Measurements from ENCODE around the gene ZC3H10. TPM values are rescaled to one million over a fixed set of nuclear protein-coding genes. Genes with fewer than 3 reads are reported as not detected.

ZC3H10 gene
- total and polyA plus RNA-seq, 2 of the 13 experiments (the other 11 are each of a cell fraction or from before 2014, with no cell fraction given) = 0.70 to 2.3 TPM

DNA sequence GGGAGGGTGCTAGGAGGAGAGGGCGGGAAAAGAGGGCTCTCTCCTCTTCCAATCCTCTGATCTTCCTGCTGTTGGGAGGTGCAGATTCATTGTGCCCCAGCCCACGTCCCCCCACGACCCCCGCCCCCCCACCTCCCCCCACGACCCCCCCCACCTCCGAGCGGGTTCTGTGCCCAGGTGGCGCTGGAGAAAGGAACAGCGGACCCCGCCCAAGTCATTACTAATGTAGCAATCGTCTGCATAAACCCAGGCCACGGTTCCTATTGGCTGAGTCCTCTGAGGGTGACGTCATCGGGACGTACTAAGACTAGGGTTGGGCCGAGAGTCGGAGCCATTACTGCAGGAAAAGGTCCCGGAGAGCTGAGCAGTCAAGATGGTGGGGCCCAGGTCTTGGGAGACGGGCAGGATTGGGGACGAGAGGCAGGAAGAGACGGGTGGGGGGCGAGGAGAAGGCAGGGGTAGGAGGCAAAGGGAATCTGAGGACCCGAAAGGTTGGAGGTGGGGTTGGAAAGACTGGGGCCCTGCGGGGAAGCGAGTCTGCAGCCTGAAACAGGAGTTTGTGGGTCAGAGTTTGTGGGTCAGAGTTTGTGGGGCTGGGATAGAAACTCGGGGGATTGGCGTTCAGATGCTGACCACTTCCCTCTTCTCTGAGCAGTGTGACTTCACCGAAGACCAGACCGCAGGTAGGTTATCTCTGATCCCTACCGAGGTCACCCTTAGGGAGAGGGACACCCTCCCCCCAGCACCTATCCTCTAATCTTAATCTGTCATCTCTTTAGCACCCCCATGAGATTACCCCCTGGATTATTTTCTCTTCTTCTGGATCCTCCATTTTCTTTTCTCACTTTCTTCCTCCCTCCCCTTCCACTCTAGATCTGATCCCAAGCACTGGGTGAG is 40.2 kb downstream of the ZC3H10 start, which contains the start of gene MYL6 (continued):
- TF ChIP-seq, protein P1, sequence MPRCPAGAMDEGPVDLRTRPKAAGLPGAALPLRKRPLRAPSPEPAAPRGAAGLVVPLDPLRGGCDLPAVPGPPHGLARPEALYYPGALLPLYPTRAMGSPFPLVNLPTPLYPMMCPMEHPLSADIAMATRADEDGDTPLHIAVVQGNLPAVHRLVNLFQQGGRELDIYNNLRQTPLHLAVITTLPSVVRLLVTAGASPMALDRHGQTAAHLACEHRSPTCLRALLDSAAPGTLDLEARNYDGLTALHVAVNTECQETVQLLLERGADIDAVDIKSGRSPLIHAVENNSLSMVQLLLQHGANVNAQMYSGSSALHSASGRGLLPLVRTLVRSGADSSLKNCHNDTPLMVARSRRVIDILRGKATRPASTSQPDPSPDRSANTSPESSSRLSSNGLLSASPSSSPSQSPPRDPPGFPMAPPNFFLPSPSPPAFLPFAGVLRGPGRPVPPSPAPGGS (CRISPR knock-in tag; IDR thresholded peaks at IDR 0.05) = peak; percentile 73; the same call in 1 of the 2 replicates
- TF ChIP-seq ZNF776 (CRISPR knock-in tag; IDR thresholded peaks at IDR 0.05) (0 out of 2 replicates have a peak, but pooled peaks have one; percentile 70), TCF7L2 (IDR thresholded peaks at IDR 0.05; ENCODE audit: low read depth, low read length) (no peak), NFYC (CRISPR knock-in tag; IDR thresholded peaks at IDR 0.05) (peak; percentile 74), ATF7 (IDR thresholded peaks at IDR 0.05) (peak; percentile 100), ATF7 (CRISPR knock-in tag; IDR thresholded peaks at IDR 0.05) (peak; percentile 99), RFX5 (IDR thresholded peaks at IDR 0.05; ENCODE audit: low read depth, low read length) (peak; percentile 76), RBM22 (optimal IDR thresholded peaks at IDR 0.05; ENCODE audit: low read length) (peak; percentile 77), EED (CRISPR knock-in tag; IDR thresholded peaks at IDR 0.05) (0 out of 2 replicates have a peak, but pooled peaks have one; percentile 44), NFRKB (IDR thresholded peaks at IDR 0.05) (no peak), POLR2A (IDR thresholded peaks at IDR 0.05; ENCODE audit: insufficient read depth in 1 of 2, low read depth in 2 of 2, low read length in 2 of 2) (peak; percentile 98 to 99), IRX3 (CRISPR knock-in tag; IDR thresholded peaks at IDR 0.05; ENCODE audit: borderline replicate concordance, low read depth) (0 out of 2 replicates have a peak, but pooled peaks have one; percentile 5), ZNF33A (CRISPR knock-in tag; IDR thresholded peaks at IDR 0.05; ENCODE audit: borderline replicate concordance) (0 out of 2 replicates have a peak, but pooled peaks have one; percentile 33), PPARG (CRISPR knock-in tag; conservative IDR thresholded peaks at IDR 0.05) (0 out of 2 replicates have a peak, but pooled peaks have one; percentile 17), SSRP1 (CRISPR knock-in tag; IDR thresholded peaks at IDR 0.05) (no peak), GZF1 (CRISPR knock-in tag; IDR thresholded peaks at IDR 0.05) (0 out of 2 replicates have a peak, but pooled peaks have one; percentile 10), CSRNP1 (CRISPR knock-in tag; IDR thresholded peaks at IDR 0.05) (peak; percentile 62; the same call in 1 of the 2 replicates), KLF13 (CRISPR knock-in tag; IDR thresholded peaks at IDR 0.05) (no peak), POGK (CRISPR knock-in tag; conservative IDR thresholded peaks at IDR 0.05) (0 out of 2 replicates have a peak, but pooled peaks have one; percentile 50), ZHX1 (CRISPR knock-in tag; IDR thresholded peaks at IDR 0.05; ENCODE audit: low read depth) (peak; percentile 88)
- TF ChIP-seq, protein P2, sequence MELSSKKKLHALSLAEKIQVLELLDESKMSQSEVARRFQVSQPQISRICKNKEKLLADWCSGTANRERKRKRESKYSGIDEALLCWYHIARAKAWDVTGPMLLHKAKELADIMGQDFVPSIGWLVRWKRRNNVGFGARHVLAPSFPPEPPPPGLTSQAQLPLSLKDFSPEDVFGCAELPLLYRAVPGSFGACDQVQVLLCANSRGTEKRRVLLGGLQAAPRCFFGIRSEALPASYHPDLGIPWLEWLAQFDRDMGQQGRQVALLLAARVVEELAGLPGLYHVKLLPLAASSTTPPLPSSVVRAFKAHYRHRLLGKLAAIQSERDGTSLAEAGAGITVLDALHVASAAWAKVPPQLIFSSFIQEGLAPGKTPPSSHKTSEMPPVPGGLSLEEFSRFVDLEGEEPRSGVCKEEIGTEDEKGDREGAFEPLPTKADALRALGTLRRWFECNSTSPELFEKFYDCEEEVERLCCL (CRISPR knock-in tag; IDR thresholded peaks at IDR 0.05; ENCODE audit: borderline replicate concordance) = no peak

All from HepG2 (cell line).